GM10266 (cell line): ENCODE data around the gene HADHA.

Experiments
- DNase-seq: peaks from one replicate; pipeline ENCODE4 v3.0.0; 2012; ENCODE audit errors: extremely low spot score
- TF ChIP-seq, protein P1 (sequence below): IDR thresholded peaks from 2 replicates; pipeline ENCODE4 v1.5.1; 2012; ENCODE audit warnings: mild to moderate bottlenecking, low read depth; ENCODE audit not compliant: control insufficient read depth, insufficient read depth; ENCODE audit errors: missing control alignments

The HADHA gene

DNA sequence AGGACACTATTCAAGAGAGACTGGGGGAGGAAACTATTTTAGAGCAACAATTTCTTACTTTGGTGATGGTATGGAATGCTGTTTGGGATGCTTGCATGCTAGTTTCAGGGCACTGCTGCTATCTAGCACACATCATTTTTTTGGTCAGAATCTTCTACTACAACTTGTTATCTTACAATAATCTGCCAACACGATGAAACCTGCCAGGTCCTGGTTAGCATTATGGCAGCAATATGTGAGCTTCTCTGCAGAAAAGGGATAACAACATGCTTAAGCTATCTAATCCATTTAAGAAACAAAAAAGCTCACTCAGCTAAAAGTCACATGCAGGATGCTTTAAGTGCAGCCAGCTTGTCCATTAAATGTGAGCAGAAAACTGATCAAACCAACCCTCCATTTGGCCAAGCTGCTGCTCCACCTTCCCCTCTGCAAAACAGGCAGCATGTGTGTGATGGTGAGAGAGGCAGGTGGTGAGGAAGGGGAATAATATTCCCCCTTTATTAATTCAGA is 41.4 kb downstream of the HADHA start:
- DNase-seq = no peak
- TF ChIP-seq, protein P1, sequence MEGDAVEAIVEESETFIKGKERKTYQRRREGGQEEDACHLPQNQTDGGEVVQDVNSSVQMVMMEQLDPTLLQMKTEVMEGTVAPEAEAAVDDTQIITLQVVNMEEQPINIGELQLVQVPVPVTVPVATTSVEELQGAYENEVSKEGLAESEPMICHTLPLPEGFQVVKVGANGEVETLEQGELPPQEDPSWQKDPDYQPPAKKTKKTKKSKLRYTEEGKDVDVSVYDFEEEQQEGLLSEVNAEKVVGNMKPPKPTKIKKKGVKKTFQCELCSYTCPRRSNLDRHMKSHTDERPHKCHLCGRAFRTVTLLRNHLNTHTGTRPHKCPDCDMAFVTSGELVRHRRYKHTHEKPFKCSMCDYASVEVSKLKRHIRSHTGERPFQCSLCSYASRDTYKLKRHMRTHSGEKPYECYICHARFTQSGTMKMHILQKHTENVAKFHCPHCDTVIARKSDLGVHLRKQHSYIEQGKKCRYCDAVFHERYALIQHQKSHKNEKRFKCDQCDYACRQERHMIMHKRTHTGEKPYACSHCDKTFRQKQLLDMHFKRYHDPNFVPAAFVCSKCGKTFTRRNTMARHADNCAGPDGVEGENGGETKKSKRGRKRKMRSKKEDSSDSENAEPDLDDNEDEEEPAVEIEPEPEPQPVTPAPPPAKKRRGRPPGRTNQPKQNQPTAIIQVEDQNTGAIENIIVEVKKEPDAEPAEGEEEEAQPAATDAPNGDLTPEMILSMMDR = no peak

DNA sequence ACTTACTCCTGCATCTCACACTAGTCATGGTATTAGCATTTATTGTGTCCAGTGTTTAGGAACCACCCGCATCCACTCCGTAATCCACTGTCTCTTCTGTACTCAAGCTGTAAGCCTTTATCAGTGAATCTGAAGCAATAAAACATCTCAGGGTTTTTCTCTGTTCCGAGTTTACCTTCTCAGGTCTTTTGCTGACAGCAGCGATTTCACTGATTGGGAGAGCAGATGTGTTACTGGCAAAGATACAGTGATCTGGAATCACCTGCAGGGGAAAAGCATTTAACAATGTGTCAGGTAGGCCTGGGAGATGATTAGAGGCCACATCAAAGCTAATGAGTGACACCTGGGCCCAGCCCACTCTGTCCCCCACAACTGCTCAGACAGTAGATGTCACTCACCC is 46.9 kb downstream of the HADHA start:
- TF ChIP-seq, protein P1 = no peak
- DNase-seq = no peak

DNA sequence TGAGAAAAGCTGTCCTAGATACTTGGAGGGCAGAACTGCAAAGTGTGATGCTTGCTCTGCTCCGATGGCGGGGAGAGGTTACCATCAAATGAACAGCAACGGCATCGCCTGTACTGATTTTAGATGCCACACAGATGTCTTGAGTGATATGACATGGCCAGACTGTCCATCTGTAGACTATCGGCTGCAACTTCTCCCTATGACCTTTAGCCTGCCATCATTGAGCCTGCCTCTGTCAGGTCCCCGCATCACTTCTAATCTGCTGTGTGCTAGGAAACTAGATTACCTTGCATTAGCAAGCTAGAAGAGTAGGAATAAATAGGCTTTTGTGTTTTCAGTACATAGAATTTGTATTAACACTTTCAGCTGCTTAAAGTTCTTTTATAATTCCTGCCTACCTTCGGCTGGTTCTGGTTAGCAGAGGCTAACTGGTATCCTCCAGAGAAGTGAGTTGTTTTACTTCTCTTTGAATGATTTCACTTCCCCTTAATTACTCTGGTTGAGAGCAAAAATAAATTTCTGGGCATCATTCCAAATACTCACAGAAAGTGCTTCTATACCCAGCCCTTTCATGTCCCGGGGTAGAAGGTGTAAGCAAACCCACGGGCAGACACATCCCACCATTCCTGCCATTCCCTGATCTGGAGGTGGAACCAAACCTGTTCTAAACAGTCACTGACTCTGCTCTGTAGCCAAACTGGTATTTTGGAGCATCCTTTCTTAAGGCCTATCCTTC is 47.6 kb downstream of the HADHA start:
- TF ChIP-seq, protein P1 = no peak
- peak; percentile 51 for DNase-seq

DNA sequence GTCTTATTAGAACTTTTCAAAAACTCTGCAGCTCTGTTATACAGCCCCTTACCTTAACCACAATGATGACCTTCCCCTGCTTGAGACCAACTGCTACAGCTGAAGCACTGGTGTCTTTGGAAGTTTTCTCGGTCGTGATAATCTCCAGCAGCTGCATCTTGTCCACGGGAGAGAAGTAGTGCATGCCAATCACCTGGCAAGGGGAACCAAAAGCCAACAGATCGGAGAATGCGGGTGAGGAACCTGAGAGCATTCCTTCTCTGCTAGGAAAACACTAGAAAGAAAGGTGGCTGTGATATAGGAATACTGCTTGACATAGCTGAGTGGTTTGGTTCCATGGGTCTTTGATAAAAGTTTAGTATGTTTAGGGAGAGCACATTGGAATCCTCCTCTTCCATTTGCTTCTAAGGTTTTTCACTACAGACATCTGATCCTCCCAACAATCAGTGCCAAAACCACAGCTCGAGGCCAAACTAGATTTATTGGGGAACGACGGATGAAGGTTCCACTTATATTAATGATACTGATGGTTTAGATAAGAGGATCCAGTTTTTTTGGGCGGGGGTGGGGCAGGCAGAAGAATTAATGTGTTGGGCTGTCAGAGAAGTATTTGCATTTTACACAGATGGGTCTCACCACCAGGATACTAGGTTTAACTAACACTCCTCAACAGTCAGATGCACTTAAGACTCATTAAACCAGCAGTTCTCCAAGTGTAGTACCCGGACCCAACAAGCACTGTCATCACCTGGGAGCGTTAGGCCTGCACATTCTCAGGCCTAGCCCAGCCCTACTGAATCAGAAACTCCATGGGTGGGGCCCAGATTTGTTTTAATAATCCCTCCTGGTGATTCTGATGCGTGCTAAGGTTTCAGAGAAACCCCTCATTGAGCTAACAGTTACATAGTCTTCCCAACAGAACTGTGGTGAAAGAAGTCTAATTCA is 49.1 kb downstream of the HADHA start:
- no peak for DNase-seq
- TF ChIP-seq, protein P1 = no peak

DNA sequence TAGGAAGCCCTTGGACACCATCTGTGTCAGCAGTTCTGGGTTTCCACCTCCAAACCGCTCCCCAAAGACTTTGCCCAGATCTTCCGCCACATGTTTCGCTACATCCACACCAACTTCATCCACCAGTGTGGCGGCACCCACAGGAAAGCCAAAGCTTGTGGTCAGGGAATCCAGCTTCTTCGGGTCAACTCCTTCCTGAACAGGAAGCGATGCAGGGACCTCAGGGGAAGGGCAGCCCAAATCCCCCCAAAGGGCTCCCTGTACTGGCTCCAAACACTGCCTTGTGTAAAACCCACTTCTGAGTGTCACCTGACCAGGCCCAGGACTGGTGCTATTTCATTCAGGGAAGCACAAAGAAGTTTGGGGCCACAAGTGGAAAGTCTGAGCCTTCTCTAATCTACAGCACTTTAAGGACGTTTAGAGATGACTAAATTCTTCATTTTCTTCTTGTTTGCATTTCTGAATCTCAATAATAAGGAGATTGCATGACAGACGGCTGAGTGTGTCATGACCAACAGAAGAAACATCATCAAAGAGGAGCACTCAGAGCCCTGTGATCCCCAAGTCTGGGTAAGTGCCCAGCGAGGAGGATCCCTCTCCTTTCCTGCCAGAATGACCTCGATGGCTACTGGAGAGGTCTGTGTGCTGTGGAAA is 50.7 kb downstream of the HADHA start:
- DNase-seq = no peak
- TF ChIP-seq, protein P1 = no peak

DNA sequence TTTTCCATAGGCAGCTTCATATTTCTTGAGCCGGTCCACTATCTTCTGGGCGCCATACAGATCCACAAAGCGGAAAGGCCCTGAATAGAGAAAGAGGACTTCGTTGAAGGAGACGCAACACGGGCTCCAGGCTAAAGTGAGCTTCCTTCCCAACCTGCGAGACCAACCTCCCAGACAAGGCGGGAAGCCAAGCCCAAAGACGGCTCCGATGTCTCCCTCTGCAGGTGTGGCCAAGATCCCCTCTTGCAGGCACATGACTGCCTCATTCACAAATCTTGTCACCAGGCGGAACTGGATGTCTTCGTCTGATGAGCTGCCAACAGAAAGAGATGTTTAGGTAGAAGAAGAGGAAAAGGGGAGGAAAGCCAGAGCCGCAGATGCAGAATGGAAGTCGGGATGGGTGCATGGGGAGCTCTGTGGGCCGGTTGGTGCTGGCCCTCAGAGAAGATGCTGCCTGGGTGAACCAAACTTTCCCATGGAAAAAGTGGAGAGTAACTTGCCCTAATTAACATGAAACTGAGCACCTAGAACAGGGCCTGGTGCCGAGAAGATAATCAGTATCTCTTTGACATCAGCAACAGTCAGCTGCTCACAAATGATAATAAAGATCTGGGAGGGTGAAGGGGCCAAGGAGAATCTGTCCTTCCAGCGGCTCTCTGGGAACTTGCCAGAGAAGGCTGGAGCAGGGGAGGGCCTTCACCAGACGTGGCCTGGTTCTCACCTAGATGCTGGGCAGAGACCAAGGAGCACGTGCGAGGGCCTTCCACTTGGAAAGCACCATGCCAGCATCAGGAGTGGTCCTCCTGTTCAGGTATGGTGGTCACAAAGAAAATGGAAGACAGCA is 52.9 kb downstream of the HADHA start:
- TF ChIP-seq, protein P1 = no peak

More for the DNA sequence above, 52.9 kb downstream of the HADHA start:
- DNase-seq = no peak
